ENCODE data around the gene C1QTNF1. TPM values are rescaled to one million over a fixed set of nuclear protein-coding genes. Genes with fewer than 3 reads are reported as not detected.
"Not testable (repeated sequence)": the region's sequence is repeated elsewhere in the genome, so short reads cannot be mapped to it uniquely, and the experiment has no call there.

C1QTNF1 gene
- polyA plus RNA-seq, 1 of the 3 experiments (the other 2 are of a cell fraction) = 14.3 TPM

DNA sequence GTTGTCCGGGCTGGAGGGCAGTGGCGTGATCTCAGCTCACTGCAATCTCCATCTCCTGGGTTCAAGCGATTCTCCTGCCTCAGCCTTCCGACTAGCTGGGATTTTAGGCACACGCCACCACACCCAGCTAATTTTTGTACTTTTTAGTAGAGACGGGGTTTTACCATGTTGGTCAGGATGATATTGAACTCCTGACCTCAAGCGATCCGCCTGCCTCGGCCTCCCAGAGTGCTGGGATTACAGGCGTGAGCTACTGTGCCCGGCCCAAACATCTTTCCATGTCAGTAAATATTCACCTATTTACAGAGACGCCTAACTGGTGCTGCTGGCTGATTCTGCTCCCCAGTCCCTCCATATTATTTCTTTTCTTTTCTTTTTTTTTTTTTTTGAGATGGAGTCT lies 6.7 kb downstream of the C1QTNF1 start:
- ChIA-PET CTCF (interaction anchor here (0.9 to 22.0 kb wide), 6 partner anchors 8 to 358 kb away, joined by 3 to 405 read pairs (median 42); no protein-coding TSS in a partner anchor), POLR2A (interaction anchor here (0.9 kb wide), 1 partner anchor 15 kb away, joined by 4 read pairs; no protein-coding TSS in a partner anchor)
- H3K79me2 ChIP-seq (ENCODE audit: insufficient read depth); H3K27ac ChIP-seq (ENCODE audit: low read depth in 2 of 2, low read length in 1 of 2); H3K27me3 ChIP-seq (ENCODE audit: insufficient read depth); H3K4me3 ChIP-seq (ENCODE audit: low read depth in 2 of 2, low read length in 1 of 2); H3F3A ChIP-seq (replicated peaks; ENCODE audit: insufficient read depth); H4K20me1 ChIP-seq (ENCODE audit: insufficient read depth); H3K9ac ChIP-seq; H2AFZ ChIP-seq (ENCODE audit: low read depth); H3K9me2 ChIP-seq; H3K9me3 ChIP-seq; H3K36me3 ChIP-seq (replicated peaks in 1 of 2; ENCODE audit: control insufficient read depth in 1 of 2, insufficient read depth in 2 of 2, low read length in 1 of 2); H3K4me2 ChIP-seq; DNase-seq: not testable (repeated sequence)
- H3K4me1 ChIP-seq (ENCODE audit: control insufficient read depth in 1 of 2, insufficient read depth in 2 of 2, low read depth in 1 of 2, low read length in 1 of 2) = peaks cover 24 to 53% of the 10 kb centered on the region in 2 experiments
- WGBS (ENCODE audit: low lambda C conversion rate) = 95% methylated on average over 12 of the region's 12 CpGs

- Histone ChIP-seq H2AFZ (ENCODE audit: low read depth) (no peak overlapping the region), H3K27me3 (ENCODE audit: insufficient read depth) (no peaks in the 10 kb centered on the region), H3K4me1 (ENCODE audit: control insufficient read depth in 1 of 2, insufficient read depth in 2 of 2, low read depth in 1 of 2, low read length in 1 of 2) (peaks cover 21 to 37% of the 10 kb centered on the region in 2 experiments), H3F3A (replicated peaks; ENCODE audit: insufficient read depth) (no peaks in the 10 kb centered on the region), H3K79me2 (ENCODE audit: insufficient read depth) (no peaks in the 10 kb centered on the region), H4K20me1 (ENCODE audit: insufficient read depth) (no peaks in the 10 kb centered on the region), H3K4me3 (ENCODE audit: low read depth in 2 of 2, low read length in 1 of 2) (no peak overlapping the region), H3K9me3 (no peaks in the 10 kb centered on the region), H3K9me2 (no peaks in the 10 kb centered on the region), H3K36me3 (replicated peaks in 1 of 2; ENCODE audit: control insufficient read depth in 1 of 2, insufficient read depth in 2 of 2, low read length in 1 of 2) (no peaks in the 10 kb centered on the region), H3K27ac (ENCODE audit: low read depth in 2 of 2, low read length in 1 of 2) (no peak overlapping the region), H3K4me2 (no peak overlapping the region), H3K9ac (no peak overlapping the region)
- POLR2A ChIA-PET = no interaction called here
- CTCF ChIA-PET = interaction anchor here (0.6 to 22.0 kb wide), 15 partner anchors 7 to 360 kb away, joined by 3 to 405 read pairs (median 5); partner anchors contain the start of gene ENGASE
- no peak for TF ChIP-seq JUND (IDR thresholded peaks at IDR 0.05)
- DNase-seq = no peak
- WGBS (ENCODE audit: low lambda C conversion rate) = 91% methylated on average over 26 of the region's 26 CpGs
Observed at GRCh38 chr17:79031996-79032875, 8.3 kb downstream of the C1QTNF1 start.

- no peaks in the 10 kb centered on the region for H3K36me3 ChIP-seq (replicated peaks in 1 of 2; ENCODE audit: control insufficient read depth in 1 of 2, insufficient read depth in 2 of 2, low read length in 1 of 2)
- no peak overlapping the region for H3K27ac ChIP-seq (ENCODE audit: low read depth in 2 of 2, low read length in 1 of 2)
- 94% methylated on average over 9 of the region's 9 CpGs for WGBS (ENCODE audit: low lambda C conversion rate)
- no peak overlapping the region for H3K4me3 ChIP-seq (ENCODE audit: low read depth in 2 of 2, low read length in 1 of 2)
- H3K9ac ChIP-seq = no peak overlapping the region
- no peaks in the 10 kb centered on the region for H3K79me2 ChIP-seq (ENCODE audit: insufficient read depth)
- peaks cover 12 to 28% of the 10 kb centered on the region in 2 experiments; a peak in 3 of 4 replicates for H3K4me1 ChIP-seq (ENCODE audit: control insufficient read depth in 1 of 2, insufficient read depth in 2 of 2, low read depth in 1 of 2, low read length in 1 of 2)
- TF ChIP-seq RFX5 (IDR thresholded peaks at IDR 0.05; ENCODE audit: low read length) (no peak), EZH2phosphoT487 (IDR thresholded peaks at IDR 0.05; ENCODE audit: borderline replicate concordance, low read depth) (no peak), TEAD4 (IDR thresholded peaks at IDR 0.05; ENCODE audit: borderline replicate concordance, insufficient read depth) (no peak)
- H3K9me2 ChIP-seq = no peaks in the 10 kb centered on the region
- no peak for DNase-seq
- H4K20me1 ChIP-seq (ENCODE audit: insufficient read depth) = no peaks in the 10 kb centered on the region
- H3K9me3 ChIP-seq = no peaks in the 10 kb centered on the region
- CTCF ChIA-PET = interaction anchor here (0.6 to 22.0 kb wide), 16 partner anchors 6 to 359 kb away, joined by 3 to 405 read pairs (median 6); partner anchors contain the start of gene ENGASE
- POLR2A ChIA-PET = no interaction called here
- peaks cover under 1% of the 10 kb centered on the region for H3F3A ChIP-seq (replicated peaks; ENCODE audit: insufficient read depth)
- H2AFZ ChIP-seq (ENCODE audit: low read depth) = no peak overlapping the region
- no peak overlapping the region for H3K4me2 ChIP-seq
- no peaks in the 10 kb centered on the region for H3K27me3 ChIP-seq (ENCODE audit: insufficient read depth)
Observed at GRCh38 chr17:79033046-79033616, 9.2 kb downstream of the C1QTNF1 start.

Measured in SK-N-SH (cell line).